Ramos (cell line): Measurements from ENCODE around the gene TRIM62.

Source experiments
- in situ Hi-C: fragments of 300-500 bp; cut with MboI; formaldehyde crosslinking; loops from one replicate; pipeline ENCODE4 v1.14.3; 2022; ENCODE audit warnings: low sequenced_read_pairs; ENCODE audit not compliant: unreplicated experiment

Gene TRIM62

DNA sequence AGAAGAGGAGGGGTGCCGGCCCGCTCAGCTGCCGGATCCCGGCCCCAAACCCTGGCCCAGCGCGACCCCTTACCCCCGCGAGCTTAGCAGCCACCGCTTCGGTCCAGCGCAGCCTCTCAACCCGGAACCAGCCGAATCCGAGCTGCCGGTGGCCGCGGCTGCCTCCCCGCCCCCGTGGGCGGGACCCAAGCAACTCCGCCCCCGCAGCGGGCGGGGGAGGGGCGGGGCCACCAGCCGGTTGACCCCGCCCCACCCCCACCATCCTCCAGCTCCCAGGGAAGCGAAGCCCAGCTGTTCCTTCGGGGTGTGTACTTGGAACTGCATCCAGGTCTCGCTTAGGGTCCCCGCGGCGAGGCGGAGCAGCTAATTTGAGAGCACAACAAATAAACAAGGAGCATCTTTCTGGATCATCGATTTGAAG lies at the start of gene TRIM62:
TSS of gene TRIM62 (minus strand) at position 123 of the 421 bp plus-strand sequence. CDS start 611 bp downstream, outside the sequence.
- in situ Hi-C loops, result no loop called here

DNA sequence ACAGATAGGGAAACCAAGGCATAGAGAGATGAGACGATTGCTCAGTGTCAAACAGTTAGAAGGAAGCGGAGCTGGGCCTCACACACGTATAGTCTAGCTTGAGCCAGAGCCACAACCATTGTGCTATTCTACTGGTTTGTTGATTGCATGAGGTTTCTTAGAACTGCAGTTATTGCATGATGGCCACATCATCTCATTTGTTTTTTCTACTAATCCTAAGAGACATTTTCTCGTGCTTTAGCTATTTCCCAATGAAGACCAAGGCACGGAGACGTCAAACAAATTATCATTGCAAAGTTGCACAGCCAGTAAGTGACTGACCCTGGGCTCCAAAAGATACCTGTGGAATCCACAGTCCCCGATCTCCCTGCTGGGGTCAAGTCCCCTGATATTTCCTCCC lies 49.3 kb upstream of the TRIM62 start:
- in situ Hi-C loops, result no loop called here

DNA sequence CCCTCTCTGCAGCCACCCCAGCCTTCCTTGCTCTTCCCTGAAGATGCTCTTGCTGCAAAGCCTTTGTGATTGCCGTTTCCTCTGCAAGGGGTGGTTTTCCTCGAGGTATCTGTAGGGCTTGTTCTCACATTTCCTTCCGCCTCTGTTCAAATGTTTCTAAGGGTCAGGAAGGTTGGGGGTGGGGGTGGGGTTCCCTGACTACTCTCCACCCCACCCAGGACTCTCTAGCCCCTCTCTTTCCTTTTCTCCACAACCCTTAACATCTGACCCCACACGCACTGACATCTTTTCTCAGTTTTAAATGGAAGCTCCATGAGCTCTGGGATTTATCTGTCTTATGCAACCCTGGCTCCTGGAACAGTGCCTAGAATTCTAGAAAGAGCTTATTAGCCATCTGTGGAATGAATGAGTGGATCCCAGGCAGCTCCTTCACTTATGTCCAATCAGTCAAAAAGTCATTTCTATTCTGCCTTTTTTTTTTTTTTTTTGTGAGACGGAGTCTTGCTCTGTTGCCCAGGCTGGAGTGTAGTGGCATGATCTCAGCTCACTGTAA lies 47.2 kb upstream of the TRIM62 start:
- in situ Hi-C loops, result no loop called here

DNA sequence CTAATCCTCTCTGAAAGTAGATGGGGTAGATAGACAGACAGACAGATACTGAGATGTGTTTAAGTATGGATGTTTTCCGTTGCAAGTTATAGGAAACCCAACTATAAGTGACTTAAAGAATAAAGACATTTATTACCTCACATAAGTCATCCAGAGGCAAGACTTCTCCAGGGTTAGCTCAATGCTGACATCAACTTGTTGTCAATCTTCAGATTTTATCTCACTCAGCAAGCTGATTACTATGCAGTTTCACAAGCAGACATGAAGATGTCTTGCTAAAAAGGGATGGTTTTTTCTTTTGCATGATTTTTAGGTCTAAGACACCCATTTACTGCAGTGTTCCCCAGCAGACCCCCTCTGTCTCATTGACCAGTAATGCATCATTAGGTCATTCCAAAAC lies 43.7 kb upstream of the TRIM62 start:
- in situ Hi-C loops, result no loop called here

DNA sequence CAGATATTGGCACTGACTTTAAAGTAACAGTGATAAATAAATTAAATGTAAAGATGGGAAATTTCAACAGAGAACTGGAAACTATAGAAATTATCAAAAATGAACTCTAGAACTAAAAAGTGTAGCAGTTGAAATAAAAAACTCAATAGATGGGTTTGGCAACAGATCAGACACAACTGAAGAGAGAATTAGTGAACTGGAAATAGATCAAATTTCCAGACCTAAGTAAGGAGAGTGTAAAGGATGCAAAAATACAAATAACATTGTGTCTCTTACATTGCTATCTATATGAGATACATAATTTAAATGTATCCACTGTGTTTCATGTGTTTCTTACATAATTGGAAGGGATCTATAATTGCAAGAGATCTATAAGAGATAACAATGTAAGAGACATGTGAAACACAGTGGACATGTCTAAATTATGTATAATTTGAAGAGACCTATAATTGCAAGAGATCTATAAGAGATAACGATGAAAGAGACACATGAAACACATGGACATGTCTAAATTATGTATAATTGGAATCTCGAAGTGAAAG lies 42.4 kb upstream of the TRIM62 start:
- in situ Hi-C loops, result no loop called here

DNA sequence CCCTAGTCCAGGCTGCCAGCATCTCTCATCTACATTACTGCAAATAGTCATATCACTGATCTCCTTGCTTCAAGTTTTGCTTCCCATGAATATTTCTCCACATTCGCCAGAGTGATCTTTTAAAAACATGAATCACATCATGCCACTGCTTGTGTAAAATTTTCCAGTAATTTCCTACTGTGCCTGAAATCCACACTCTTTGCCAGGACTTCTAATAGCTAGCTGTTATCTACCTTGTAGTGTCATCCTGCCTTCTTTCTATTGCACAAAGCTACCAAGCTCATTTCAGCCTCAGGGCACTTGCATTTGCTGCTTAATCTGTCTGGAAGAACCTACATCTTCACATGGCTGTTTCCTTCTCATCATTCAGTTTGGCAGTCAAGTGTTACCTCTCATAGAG lies 40.5 kb upstream of the TRIM62 start:
- in situ Hi-C loops, result no loop called here

DNA sequence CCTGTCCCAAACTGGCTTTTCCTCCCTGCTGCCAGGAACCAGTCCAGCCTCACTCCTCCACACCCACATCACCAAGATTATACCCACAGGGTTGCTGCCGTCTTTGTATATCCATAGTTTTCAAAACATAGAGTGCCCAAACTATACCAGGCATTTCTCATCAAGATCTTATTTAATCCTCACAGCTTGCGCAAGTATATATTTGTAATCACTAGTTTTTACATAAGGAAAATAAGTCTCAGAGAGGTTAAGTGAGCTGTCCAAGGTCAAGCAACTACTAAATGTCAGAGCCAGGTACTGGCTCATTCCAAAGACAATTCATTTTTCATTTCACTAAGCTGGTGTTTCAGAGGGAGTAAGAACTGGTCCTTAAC lies 39.5 kb upstream of the TRIM62 start:
- in situ Hi-C loops, result no loop called here

DNA sequence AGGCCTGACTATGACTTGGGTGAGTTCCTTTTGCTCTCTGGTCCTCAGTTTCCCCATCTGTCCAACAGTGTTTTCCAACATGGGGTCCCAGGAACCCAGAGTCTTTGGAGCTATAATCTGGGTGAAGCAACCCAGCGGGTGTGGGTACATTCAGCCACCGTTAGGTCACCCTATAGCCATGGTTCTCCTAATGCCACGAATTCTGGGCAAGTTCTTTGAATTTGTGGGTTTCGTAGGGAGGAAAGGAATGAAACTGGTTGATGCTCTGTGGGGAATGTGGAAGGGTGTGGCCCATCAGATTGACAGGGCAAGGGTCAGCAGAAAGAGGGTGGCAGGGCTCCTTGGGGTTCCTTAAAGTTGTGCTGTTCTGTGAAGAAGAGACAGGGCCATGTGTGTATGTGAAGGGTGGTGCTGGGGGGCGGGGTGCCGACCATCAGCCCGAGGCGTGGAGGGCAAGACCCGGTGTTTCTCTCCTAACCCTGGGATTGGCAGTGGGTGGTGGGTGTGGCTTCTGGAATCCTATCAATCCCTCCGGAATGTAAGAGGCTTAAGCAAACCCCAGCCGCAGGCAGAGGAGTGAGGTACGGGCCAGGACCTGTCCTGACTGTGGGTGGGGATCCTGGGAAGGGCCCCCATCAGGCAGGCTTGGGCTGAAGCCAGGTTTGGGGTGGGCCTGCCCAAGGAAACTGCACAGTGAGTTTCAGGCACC lies 39.0 kb upstream of the TRIM62 start:
- in situ Hi-C loops, result no loop called here

DNA sequence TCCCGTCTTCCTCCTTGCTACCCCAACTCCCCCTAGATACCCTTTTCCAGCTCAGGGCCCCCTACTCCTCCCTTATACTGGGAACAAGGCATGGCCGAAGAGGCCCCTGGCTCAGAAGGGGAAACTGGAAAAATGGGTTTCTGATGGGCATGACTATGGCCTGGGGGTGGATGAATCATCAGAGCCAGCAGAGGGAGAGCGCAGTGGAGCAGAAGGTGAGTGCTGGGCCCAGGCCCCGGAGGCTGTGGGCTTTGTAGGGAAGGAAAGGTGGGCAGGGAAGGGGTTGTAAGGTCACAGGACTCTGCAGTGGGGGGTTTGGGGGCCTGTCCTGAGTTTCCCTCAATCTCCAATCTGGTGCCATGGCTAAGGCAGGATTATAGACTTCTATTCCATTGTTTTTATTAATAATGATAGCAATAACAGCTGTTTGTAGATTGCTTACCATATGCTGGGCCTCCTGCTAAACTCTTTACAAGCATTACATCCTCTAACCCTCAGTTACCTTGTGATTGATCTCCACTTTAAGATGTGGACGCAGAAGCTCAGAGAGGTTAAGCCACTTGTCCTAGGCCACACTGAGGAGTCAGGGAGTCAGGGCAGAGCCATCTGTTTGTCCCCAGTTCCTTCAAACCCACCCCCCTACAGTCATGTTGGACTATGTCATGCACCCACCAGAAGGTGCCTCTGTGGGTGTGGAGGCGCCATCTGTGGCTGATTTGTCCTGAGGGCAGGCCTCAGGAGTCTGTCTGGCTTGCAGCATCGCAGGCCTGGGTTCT lies 38.2 kb upstream of the TRIM62 start:
- in situ Hi-C loops, result no loop called here

DNA sequence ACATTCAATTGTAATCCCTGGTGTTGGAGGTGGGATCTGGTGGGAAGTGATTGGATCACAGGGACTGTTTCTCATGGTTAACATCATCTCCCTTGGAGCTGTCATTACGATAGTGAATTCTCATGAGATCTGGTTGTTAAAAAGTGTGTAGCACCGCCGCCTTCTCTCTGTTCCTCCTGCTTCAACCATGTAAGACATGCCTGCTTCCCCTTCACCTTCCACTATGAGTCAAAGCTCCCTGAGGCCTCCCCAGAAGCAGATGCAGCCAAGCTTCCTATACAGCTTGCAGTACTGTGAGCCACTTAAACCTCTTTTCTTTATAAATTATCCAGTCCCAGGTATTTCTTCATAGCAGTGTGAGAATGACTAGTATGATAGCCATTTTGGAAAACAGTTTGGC lies 30.1 kb upstream of the TRIM62 start:
- in situ Hi-C loops, result no loop called here

DNA sequence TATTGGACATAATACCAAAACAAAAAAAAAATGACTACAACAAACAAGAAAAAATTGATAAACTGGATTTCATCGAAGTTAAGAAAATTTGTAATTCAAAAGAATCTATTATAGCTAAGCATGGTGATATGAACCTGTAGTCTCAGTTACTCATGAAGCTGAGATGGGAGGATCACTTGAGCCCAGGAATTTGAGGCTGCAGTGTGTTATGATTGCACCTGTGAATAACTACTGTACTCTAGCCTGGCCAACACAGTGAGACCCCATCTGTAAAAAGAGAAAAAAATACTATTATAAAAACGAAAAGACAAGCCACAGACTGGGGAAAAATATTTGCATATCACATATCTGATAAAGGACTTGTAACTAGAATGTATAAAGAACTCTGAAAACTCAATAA lies 24.5 kb upstream of the TRIM62 start:
- in situ Hi-C loops, result no loop called here

DNA sequence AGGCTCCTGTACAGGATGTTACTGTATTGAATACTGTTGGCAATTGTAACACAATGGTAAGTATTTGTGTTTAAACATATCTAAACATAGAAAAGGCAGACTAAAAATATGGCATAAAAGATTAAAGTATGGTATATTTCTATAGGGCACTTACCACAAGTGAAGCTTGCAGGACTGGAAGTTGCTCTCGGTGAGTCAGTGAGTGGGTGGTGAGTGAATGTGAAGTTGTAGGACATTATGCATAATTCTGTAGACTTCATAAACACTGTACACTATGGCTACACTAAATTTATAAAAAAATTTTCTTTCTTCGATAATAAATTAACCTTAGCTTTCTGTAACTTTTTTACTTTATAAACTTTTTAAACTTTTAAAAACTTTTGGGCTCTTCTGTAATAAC lies 13.7 kb upstream of the TRIM62 start:
- in situ Hi-C loops, result no loop called here

DNA sequence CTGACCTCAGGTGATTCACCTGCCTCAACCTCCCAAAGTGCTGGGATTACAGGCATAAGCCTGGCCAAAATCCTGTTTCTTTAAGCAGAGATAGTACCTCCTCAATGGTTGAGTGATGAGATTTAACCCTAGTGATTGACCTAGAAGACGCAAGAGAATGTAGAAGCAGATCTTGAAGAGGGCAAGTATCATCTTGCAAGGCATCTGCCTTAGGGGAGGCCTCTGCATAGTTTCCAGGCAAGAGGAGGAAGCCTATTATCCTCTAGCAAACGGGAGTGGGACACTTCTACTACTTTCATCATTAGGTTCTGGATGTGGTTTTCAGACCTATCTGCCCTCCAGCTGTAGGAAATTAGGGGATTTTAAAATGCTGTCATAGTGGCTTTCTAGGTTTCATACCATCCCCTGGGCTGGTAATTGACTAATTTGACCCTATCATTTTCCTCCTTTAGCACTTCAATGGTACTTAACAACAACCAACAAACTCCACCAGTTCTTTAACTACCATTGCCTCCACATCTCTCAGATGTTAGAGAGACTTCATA lies 10.0 kb upstream of the TRIM62 start:
- in situ Hi-C loops, result no loop called here

DNA sequence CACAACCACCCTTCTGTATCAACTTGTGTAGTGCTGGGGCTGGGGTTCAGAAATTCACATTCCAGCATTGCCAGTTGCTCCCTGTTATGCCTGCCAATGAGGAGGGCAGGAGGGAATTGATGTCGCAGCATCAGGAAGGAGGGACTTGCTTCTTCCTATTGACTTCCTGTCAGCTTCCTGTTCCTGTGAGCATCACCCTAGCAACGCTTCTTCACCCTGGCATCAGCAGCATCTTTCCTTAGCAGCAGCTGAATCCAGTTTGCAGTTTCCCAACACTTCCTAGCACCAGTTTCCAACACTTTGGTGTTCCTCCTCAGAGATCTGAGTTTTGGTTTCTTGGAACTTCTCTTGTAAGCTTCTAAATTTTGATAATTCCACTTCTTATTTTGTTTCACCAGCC lies 8.9 kb upstream of the TRIM62 start:
- in situ Hi-C loops, result no loop called here

DNA sequence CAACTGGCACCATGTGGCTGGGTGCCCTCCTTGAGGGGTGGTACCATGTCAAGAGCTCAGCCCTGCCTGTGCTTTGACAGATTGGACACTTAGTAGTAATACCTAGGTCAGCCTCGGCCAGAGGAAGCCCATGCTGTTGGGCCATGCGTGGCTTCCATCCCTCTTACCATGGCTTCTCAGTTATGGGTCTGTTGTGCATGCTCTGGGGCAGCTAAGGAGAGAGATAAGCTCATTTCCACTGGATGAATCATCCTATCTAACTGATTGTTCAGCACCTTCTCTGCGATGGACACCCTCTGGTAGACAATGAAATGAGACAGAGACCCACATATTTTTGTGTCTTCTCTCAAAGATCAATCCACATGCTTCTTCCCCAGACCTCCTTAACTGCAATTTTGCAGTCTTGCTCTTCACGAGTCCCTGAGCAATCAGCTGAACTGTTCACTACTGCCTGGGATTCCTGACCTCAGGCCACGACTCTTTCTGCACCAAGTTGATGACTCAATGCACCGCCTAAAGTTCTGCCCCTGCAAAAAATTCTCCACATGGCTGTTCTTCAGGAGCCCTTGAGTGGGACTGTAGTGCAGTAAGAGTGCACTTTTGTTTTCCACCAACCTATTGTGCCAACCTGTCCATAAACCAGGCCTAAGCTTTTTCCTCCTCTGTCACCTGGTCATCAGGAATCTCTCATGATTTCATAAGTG lies 6.9 kb upstream of the TRIM62 start:
- in situ Hi-C loops, result no loop called here

DNA sequence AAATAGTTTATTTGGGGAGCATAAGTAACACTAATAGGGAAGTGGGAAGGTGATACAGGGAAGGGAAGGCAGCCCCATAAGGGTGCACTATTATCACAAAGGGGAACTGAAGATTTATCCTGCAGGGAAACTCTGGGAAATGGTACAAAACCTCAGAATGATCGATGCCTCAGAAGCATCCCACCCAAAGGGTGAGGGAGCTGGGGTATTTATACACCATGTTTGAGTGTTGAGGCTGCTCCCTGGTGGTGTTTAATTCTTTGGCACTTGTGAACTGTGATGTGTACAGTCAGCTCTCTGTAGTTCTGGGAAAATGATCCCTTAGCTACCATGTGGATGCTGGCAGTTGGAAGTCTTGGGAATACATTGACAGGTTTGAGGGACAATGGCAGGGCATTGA lies 5.1 kb upstream of the TRIM62 start:
- in situ Hi-C loops, result no loop called here

DNA sequence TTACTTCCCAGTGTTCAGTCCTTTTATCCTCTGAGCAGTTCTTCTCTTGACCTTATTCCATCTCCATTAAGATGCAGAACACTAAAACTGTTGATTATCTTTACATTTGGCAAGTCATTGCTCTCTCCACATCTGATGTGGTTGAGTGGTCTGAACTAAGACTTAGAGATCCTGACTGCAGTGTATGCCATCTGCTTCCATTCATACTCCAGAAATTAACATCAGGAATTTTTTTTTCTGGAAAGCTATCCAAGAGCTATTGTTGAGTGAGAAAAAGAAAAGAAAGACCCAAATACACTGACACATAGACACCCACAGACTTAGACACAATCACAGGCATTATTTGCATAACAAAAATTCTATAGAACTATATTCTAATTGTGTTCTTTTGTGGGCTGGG lies 3.7 kb upstream of the TRIM62 start:
- in situ Hi-C loops, result no loop called here

DNA sequence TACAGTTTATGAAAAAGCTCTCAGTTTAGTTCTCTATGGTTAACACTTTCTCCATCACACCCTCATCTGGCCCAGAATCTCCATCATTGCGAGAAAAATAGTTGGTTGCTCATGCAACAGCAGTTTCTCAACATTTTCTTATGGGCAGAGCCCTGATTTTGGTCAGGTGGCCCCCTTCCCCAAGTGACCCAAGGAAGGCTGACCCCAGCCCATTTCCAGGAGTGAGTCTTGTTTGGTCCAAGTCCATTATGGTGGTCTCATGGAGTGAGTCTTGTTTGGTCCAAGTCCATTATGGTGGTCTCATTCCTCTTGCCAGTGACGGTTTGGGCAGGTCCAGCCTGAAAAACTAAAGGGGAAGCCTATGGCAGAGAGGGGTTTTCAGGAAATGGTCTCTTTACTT lies 1.5 kb upstream of the TRIM62 start:
- in situ Hi-C loops, result no loop called here

DNA sequence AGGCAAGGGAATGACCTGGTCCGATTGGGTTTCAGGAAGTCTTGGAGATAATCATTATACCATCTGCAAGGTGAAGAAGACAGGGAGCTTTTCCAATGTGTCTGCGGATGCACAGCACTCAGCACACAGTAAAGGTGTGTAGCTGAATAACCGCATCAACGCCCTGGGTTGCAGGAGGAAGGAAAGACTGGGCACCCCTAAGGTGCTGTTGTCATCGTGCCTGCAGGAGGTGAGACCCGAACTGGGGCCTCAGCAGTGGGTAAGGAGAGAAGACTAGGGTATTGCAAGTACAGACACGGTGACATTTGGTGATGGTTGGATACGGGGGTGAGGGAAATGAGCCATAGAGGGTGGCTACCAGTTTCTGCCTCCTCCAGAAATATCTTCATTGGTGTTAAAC lies 1.1 kb upstream of the TRIM62 start:
- in situ Hi-C loops, result no loop called here

DNA sequence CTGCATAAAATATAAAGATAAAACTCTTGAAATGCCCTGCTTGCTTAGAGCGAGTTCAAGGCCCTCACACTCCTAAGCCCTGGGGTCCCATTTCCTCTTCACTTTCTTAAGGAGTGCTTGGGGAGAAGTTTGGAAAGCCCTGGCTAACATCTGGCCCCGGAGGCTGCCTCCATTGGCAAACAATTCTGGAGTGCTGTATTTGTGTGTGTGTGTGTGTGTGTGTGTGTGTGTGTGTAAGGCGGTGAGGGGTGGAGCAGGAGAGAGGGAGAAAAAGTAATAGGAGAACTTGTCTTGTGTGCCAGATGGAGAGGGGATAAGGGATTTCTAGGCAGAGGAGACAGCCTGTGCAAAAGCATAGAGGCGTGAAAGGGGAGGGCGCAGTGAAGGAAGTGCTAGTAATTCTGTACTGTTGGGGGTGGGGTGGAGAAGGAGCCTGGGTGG lies 578 bp upstream of the TRIM62 start:
- in situ Hi-C loops, result no loop called here
